Measurements from ENCODE around the gene ITGB1.

The ITGB1 gene

GRCh38 chr10:32952541-32953276 is 5.3 kb downstream of the ITGB1 start:
- Mint-ChIP-seq H3K4me1 (peaks cover 74% of the 10 kb centered on the region), H3K27me3 (no peaks in the 10 kb centered on the region), H3K9me3 (no peaks in the 10 kb centered on the region), H3K27ac (no peak overlapping the region), H3K4me3 (no peak overlapping the region)
- DNase-seq (no peak), ATAC-seq (no peak)

GRCh38 chr10:32952094-32952493 is 5.9 kb downstream of the ITGB1 start:
- no peaks in the 10 kb centered on the region for H3K9me3 Mint-ChIP-seq
- H3K27ac Mint-ChIP-seq, result no peak overlapping the region
- H3K4me1 Mint-ChIP-seq, result peaks cover 76% of the 10 kb centered on the region

GRCh38 chr10:32951111-32951510 is 6.9 kb downstream of the ITGB1 start:
- no peaks in the 10 kb centered on the region for H3K27me3 Mint-ChIP-seq
- peaks cover 76% of the 10 kb centered on the region for H3K4me1 Mint-ChIP-seq
- no peak overlapping the region for H3K27ac Mint-ChIP-seq
- no peak for DNase-seq
- H3K4me3 Mint-ChIP-seq, result no peak overlapping the region
- no peak for ATAC-seq
- no peaks in the 10 kb centered on the region for H3K9me3 Mint-ChIP-seq

More at GRCh38 chr10:32952094-32952493, 5.9 kb downstream of the ITGB1 start:
- no peaks in the 10 kb centered on the region for H3K27me3 Mint-ChIP-seq
- no peak for DNase-seq
- no peak overlapping the region for H3K4me3 Mint-ChIP-seq
- no peak for ATAC-seq

- H3K4me1 Mint-ChIP-seq, result peaks cover 76% of the 10 kb centered on the region
- no peak overlapping the region for H3K4me3 Mint-ChIP-seq
- no peak for DNase-seq
- no peaks in the 10 kb centered on the region for H3K27me3 Mint-ChIP-seq
- no peaks in the 10 kb centered on the region for H3K9me3 Mint-ChIP-seq
- ATAC-seq, result no peak
- no peak overlapping the region for H3K27ac Mint-ChIP-seq
Observed at GRCh38 chr10:32950591-32951108, 7.4 kb downstream of the ITGB1 start.

- Mint-ChIP-seq H3K4me1 (peaks cover 64% of the 10 kb centered on the region), H3K27ac (peak overlapping the region; percentile 67), H3K4me3 (peak overlapping the region in 1 of 2 donors; percentile 47), H3K27me3 (no peaks in the 10 kb centered on the region), H3K9me3 (no peaks in the 10 kb centered on the region)
- ATAC-seq (no peak), DNase-seq (no peak)
Observed at GRCh38 chr10:32949221-32949678, 8.8 kb downstream of the ITGB1 start.

- DNase-seq (peak; percentile 8 to 10), ATAC-seq (peak; percentile 66)
- H3K4me3 Mint-ChIP-seq, result peak overlapping the region; percentile 44 to 47
- no peaks in the 10 kb centered on the region for H3K9me3 Mint-ChIP-seq
- no peaks in the 10 kb centered on the region for H3K27me3 Mint-ChIP-seq
- peaks cover 64% of the 10 kb centered on the region for H3K4me1 Mint-ChIP-seq
- peak overlapping the region; percentile 71 to 94 for H3K27ac Mint-ChIP-seq
Observed at GRCh38 chr10:32948451-32948850, 9.6 kb downstream of the ITGB1 start.

- DNase-seq, result no peak
- Mint-ChIP-seq H3K9me3 (no peaks in the 10 kb centered on the region), H3K27me3 (no peaks in the 10 kb centered on the region), H3K27ac (no peak overlapping the region), H3K4me1 (peaks cover 60% of the 10 kb centered on the region), H3K4me3 (no peak overlapping the region)
- ATAC-seq, result no peak
Observed at GRCh38 chr10:32947586-32947985, 10.4 kb downstream of the ITGB1 start.

- H3K4me3 Mint-ChIP-seq, result no peak overlapping the region
- ATAC-seq (no peak), DNase-seq (no peak)
- H3K4me1 Mint-ChIP-seq, result peaks cover 53% of the 10 kb centered on the region
- H3K27me3 Mint-ChIP-seq, result no peaks in the 10 kb centered on the region
- H3K27ac Mint-ChIP-seq, result no peak overlapping the region
- H3K9me3 Mint-ChIP-seq, result no peaks in the 10 kb centered on the region
Observed at GRCh38 chr10:32946108-32946507, 11.9 kb downstream of the ITGB1 start.

- Mint-ChIP-seq H3K27me3 (no peaks in the 10 kb centered on the region), H3K4me3 (no peak overlapping the region), H3K27ac (no peak overlapping the region), H3K9me3 (no peaks in the 10 kb centered on the region), H3K4me1 (peaks cover 39% of the 10 kb centered on the region)
- ATAC-seq (no peak), DNase-seq (no peak)
Observed at GRCh38 chr10:32943854-32944661, 14.0 kb downstream of the ITGB1 start.

- no peaks in the 10 kb centered on the region for H3K9me3 Mint-ChIP-seq
- no peak overlapping the region for H3K27ac Mint-ChIP-seq
Observed at GRCh38 chr10:32943395-32943794, 14.6 kb downstream of the ITGB1 start.

GRCh38 chr10:32942081-32942480 is 15.9 kb downstream of the ITGB1 start:
- H3K4me1 Mint-ChIP-seq, result peaks cover 30% of the 10 kb centered on the region
- DNase-seq (no peak), ATAC-seq (no peak)
- H3K9me3 Mint-ChIP-seq, result no peaks in the 10 kb centered on the region
- no peak overlapping the region for H3K27ac Mint-ChIP-seq
- H3K4me3 Mint-ChIP-seq, result no peak overlapping the region
- H3K27me3 Mint-ChIP-seq, result no peaks in the 10 kb centered on the region

More at GRCh38 chr10:32943395-32943794, 14.6 kb downstream of the ITGB1 start:
- H3K27me3 Mint-ChIP-seq, result no peaks in the 10 kb centered on the region
- H3K4me1 Mint-ChIP-seq, result peaks cover 39% of the 10 kb centered on the region
- H3K4me3 Mint-ChIP-seq, result no peak overlapping the region
- ATAC-seq, result no peak
- DNase-seq, result no peak

- DNase-seq (no peak), ATAC-seq (no peak)
- Mint-ChIP-seq H3K27ac (no peak overlapping the region), H3K4me3 (no peak overlapping the region), H3K4me1 (peaks cover 30% of the 10 kb centered on the region), H3K9me3 (no peaks in the 10 kb centered on the region), H3K27me3 (no peaks in the 10 kb centered on the region)
Observed at GRCh38 chr10:32941357-32941756, 16.7 kb downstream of the ITGB1 start.

- no peaks in the 10 kb centered on the region for H3K27me3 Mint-ChIP-seq
- ATAC-seq (no peak), DNase-seq (no peak)
- peaks cover 35% of the 10 kb centered on the region for H3K4me1 Mint-ChIP-seq
- H3K4me3 Mint-ChIP-seq, result no peak overlapping the region
- H3K27ac Mint-ChIP-seq, result no peak overlapping the region
- H3K9me3 Mint-ChIP-seq, result no peaks in the 10 kb centered on the region
Observed at GRCh38 chr10:32940321-32941301, 17.4 kb downstream of the ITGB1 start.

GRCh38 chr10:32939296-32940111 is 18.5 kb downstream of the ITGB1 start:
- no peaks in the 10 kb centered on the region for H3K9me3 Mint-ChIP-seq
- H3K4me3 Mint-ChIP-seq, result no peak overlapping the region
- no peak overlapping the region for H3K27ac Mint-ChIP-seq
- H3K4me1 Mint-ChIP-seq, result peaks cover 36% of the 10 kb centered on the region
- no peak for DNase-seq
- no peaks in the 10 kb centered on the region for H3K27me3 Mint-ChIP-seq
- ATAC-seq, result peak; percentile 26
